HG03095 (cell line): ENCODE results near the gene PLIN3.
"Not testable (repeated sequence)": the region's sequence is repeated elsewhere in the genome, so short reads cannot be mapped to it uniquely, and the experiment has no call there.

Experiments used
- ATAC-seq: cut with Tn5 transposase; IDR thresholded peaks from one replicate; pipeline ENCODE4 v1.9.1; 2021; ENCODE audit warnings: moderate library complexity; ENCODE audit not compliant: unreplicated experiment

PLIN3 gene

GRCh38 chr19:4849019-4849418 lies 18.4 kb downstream of the PLIN3 start:
- ATAC-seq, result no peak

- no peak for ATAC-seq
These were observed 20.1 kb downstream of the PLIN3 start for GRCh38 chr19:4847190-4847973.

DNA sequence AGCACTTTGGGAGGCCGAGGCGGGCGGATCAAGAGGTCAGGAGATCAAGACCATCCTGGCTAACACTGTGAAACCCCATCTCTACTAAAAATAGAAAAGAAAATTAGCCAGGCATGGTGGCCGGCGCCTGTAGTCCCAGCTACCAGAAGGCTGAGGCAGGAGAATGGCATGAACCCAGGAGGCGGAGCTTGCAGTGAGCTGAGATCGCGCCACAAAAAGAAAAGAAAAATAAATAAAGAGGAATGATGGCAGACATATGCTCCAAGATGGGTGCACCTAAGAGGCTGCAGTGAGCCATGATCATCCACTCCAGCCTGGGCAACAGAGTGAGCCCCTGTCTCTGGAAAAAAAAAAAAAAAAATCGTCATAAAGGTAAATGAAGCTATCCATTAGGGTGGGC lies 21.5 kb downstream of the PLIN3 start:
- ATAC-seq, result not testable (repeated sequence)

DNA sequence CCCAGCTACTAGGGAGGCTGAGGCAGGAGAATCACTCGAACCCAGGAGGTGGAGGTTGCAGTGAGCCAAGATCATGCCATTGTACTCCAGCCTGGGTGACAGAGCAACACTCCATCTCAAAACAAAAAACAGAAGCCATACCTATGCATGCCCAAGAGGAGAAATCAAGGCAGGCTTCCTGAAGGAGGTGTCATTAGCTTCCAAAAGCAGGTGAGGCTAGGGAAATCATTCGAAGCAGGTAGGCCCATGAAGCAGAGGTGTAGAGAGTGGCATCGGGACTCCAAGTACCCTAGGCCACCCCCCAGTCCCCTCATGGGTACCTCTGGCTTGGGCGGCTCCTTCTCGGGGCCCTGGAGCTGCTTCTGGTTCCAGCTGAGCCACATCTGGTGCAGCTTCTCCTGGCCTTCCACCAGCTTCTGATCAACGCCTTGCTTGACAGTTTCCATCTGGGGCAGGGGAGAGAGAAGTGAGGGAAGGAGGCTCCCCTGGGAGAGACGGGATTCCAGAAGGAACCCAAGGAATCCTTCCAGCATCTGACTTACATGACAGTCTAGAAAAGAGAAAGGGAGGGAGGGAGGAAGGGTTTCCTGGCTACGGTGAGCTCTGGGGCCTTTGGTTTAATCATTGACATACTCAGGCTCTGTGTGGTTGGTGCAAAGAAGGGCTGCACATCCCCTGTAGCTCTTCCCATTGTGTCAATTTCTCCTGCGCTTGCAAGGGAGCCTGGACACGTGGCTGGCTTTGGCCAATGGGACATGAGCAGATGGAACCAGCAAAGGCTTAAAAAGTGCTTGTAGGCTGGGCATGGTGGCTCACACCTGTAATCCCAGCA lies 22.9 kb downstream of the PLIN3 start:
- ATAC-seq, result no peak

- no peak for ATAC-seq
These were observed 23.9 kb downstream of the PLIN3 start for GRCh38 chr19:4843647-4843965.

DNA sequence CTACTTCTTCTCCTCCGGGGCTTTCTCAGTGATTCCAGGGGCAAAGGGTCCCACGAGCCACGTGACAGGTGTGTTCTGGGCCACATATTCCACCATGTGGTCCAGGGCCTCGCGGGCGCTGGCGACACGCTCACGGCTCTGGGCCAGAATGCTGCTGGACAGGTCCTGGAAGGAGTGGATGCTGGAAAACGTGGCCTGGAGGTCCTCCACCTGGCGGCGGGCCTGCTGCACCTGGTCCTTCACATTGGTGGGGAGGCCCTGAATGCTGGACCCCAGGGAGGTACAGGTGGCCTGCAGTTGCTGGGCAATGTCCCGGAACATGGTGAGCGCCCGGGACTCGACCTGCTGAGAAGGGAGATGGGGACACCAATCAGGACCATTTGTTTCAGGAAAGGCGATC lies 28.3 kb downstream of the PLIN3 start:
- no peak for ATAC-seq

DNA sequence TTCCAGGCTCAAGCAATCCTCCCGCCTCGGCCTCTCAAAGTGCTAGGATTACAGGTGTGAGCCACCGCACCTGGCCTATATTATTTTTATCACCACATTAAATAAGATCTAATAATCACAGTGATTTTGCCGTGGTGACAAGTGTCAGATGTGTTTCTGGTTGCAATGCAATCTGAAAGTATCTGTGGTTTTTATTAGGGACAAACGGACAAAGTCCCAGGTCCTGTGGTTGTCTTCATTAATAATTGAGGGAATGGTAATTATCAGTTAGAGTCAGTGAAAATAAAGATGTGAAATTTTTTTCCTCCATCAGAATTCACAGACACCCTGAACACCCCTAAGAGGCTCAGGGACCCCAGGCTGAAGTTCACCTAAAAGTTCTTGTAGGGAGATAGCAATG lies 34.7 kb downstream of the PLIN3 start:
- no peak for ATAC-seq

- not testable (repeated sequence) for ATAC-seq
These were observed 35.5 kb downstream of the PLIN3 start for GRCh38 chr19:4831979-4832340.

GRCh38 chr19:4831304-4831978 lies 36.0 kb downstream of the PLIN3 start, which contains the start of gene TICAM1:
TSS of gene TICAM1 (minus strand) at chr19:4831712. CDS start at chr19:4818377, 13,335 bp downstream.
- peak; percentile 60 for ATAC-seq

DNA sequence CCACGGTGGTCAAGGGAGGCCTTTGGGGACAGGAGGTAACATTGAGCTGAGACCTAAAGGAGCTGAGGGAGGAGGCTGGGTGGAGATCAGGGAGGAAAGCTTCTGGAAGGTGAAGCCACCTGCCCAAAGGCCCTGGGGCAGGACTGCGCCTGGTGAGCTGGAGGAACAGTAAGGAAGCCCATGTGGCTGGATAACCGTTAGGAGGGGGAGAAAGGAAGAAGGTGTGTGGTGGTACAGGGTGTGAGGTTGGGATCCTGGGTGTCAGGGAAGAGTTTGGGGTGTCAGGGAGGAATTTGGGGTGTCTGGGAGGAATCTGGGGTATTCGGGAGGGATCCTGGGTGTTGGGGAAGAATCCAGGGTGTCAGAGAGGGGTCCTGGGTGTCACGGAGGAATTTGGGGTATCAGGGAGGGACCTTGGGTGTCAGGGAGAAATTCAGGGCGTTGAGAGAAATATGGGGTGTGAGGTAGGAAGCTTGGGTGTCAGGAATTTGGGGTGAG lies 36.6 kb downstream of the PLIN3 start:
- no peak for ATAC-seq

- no peak for ATAC-seq
These were observed 37.1 kb downstream of the PLIN3 start for GRCh38 chr19:4830332-4830731.

- ATAC-seq, result no peak
These were observed 38.3 kb downstream of the PLIN3 start for GRCh38 chr19:4829001-4829712.

GRCh38 chr19:4823577-4823976 lies 43.9 kb downstream of the PLIN3 start:
- no peak for ATAC-seq

DNA sequence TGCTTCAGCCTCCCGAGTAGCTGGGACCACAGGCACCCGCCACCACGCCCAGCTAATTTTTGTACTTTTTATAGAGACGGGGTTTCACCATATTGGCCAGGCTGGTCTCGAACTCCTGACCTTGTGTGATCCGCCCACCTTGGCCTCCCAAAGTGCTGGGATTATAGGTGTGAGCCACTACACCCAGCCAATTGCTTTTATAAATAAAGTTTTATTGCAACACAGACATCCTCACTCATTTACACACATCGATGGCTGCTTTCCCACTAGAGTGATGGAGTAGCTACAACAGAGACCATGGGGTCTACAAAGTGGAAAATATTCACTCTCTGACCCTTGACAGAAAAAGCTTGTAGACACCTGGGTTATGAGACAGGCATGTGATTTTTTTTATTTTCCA lies 45.1 kb downstream of the PLIN3 start:
- not testable (repeated sequence) for ATAC-seq

DNA sequence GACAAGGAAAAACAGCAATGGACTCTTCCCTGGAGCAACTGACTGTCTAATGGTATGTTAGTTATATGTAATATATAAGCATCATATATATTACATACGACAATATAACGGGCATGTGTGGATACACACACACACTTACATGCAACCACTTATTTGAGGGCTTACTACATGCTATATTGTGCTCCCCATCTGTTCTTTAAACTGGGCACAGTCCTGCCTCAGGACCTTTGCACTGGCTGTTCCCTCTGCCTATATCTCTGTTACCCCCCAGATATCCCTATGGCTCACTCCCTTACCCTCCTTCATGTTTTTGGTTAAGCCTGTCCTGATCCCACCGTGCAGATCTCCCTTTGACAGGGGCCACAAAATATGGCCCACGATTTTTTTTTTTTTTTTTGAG lies 46.2 kb downstream of the PLIN3 start:
- no peak for ATAC-seq

GRCh38 chr19:4817467-4818277 lies 49.8 kb downstream of the PLIN3 start:
- no peak for ATAC-seq

GRCh38 chr19:4816950-4817278 lies 50.6 kb downstream of the PLIN3 start:
- no peak for ATAC-seq

GRCh38 chr19:4816202-4816949 lies 51.1 kb downstream of the PLIN3 start:
- ATAC-seq, result no peak

- no peak for ATAC-seq
These were observed 51.9 kb downstream of the PLIN3 start for GRCh38 chr19:4815426-4816201.
